GM10847 (cell line): ENCODE data around the gene GALNT14.

Experiments used
- POLR2A ChIP-seq: IDR thresholded peaks from 2 replicates; pipeline ENCODE4 v1.6.1; 2011; ENCODE audit not compliant: insufficient read length; ENCODE audit errors: extremely low read depth

The GALNT14 gene

GRCh38 chr2:31110431-31110830 lies 27.8 kb downstream of the GALNT14 start:
- TF ChIP-seq POLR2A: no peak

GRCh38 chr2:31109633-31110192 lies 28.5 kb downstream of the GALNT14 start:
- TF ChIP-seq POLR2A: no peak

- TF ChIP-seq POLR2A: no peak
These were observed 29.5 kb downstream of the GALNT14 start for GRCh38 chr2:31108561-31109286.

DNA sequence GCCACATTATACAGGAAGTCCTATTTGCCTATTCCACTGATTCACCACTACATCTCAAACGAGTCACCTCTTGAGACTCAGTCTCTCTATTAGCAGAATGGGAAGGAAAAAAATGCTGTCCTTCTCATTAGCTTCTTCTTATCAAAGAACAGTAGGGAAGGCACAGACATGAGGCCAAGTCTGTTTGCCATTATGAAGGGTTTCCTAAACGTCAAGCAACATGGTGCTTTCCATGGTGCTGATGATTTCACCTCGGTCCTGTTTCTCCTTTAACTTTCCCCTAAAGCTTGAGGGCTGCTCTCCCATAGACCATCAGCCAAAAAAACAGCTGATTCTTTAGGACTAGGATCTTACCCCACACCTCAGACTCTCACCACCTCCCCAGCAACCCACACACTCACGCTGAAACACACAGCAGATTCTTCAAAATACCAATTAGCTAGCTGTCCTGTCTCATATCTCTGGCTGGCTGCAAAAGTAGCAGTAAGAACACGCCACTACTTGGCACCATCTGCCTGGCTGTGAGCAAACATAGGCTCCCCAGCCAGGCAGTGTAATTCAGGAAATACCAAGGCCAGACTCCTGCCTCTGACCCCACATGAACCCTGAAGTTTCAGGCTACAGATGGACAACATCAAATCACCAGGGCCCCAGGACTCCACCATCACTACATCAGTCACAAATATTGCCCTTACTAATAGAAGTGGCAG lies 30.5 kb downstream of the GALNT14 start:
- TF ChIP-seq POLR2A: no peak

GRCh38 chr2:31101701-31102100 lies 36.5 kb downstream of the GALNT14 start:
- no peak for TF ChIP-seq POLR2A

- TF ChIP-seq POLR2A: no peak
These were observed 40.2 kb downstream of the GALNT14 start for GRCh38 chr2:31097962-31098613.

GRCh38 chr2:31090188-31090587 lies 48.1 kb downstream of the GALNT14 start:
- TF ChIP-seq POLR2A: no peak

- TF ChIP-seq POLR2A: no peak
These were observed 48.6 kb downstream of the GALNT14 start for GRCh38 chr2:31089645-31090044.

- no peak for TF ChIP-seq POLR2A
These were observed 49.6 kb downstream of the GALNT14 start for GRCh38 chr2:31088504-31089195.

DNA sequence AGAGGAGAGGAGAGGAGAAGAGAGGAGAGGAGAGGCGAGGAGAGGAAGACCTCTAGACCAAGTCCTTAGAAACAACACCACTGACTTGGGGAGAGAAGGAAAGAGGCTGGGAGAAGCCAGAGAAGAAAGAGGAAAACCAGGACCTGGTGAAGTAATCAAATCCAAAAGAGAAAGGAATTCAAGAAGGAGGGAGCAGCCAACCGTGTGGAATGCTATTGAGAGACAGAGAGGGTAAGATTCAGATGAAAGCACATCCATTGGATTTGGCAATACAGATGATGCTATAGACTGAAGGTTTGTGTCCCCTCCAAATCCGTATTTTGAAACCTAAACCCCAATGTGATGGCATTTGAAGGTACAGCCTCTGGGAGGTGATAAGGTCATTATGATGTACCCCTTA lies 50.7 kb downstream of the GALNT14 start:
- TF ChIP-seq POLR2A: no peak

GRCh38 chr2:31086590-31086989 lies 51.6 kb downstream of the GALNT14 start:
- TF ChIP-seq POLR2A: no peak

- TF ChIP-seq POLR2A: no peak
These were observed 54.8 kb downstream of the GALNT14 start for GRCh38 chr2:31083234-31083993.

DNA sequence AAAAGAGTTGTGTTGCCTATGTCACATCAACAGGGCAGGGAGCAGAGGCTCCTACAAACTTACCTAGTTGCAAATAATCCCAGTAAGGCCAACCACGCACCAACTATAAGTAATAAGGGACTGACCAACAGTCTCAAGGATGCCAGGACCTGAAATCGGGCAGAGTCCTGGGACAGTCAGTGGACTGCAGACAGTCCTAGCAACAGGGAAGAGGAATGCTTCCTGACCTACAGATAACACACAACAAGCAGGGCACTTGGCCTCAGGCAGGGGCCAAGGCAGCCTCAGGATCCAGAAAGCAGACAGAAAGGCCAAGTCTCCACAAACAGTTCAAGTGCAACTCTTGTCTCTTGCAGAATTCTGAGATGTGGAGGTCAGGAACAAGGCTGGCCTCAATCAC lies 56.2 kb downstream of the GALNT14 start:
- no peak for TF ChIP-seq POLR2A

DNA sequence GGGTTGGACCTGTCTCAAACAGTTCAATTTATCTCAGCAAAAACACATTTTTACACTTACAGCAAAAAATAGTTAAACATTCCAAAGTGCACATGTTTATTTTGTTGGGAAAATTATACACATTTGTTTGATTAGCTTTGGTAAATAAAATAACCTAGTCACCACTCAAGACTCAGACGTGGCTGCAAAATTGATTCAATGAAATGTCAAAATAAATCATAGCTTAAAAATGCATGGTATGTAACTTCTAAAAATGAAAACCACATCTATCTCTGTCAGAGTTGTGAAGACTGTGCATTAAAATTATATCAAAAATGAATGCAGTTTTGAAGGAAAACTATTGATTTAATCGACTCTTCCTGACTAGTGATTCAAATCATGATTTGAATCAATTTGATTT lies 56.7 kb downstream of the GALNT14 start:
- no peak for TF ChIP-seq POLR2A

GRCh38 chr2:31080361-31080760 lies 57.9 kb downstream of the GALNT14 start:
- TF ChIP-seq POLR2A: no peak
